SJCRH30 (cell line): ENCODE data around the gene GPR39. TPM values are rescaled to one million over a fixed set of nuclear protein-coding genes. Genes with fewer than 3 reads are reported as not detected.
A peak's percentile ranks its signal among the peaks of the same experiment; 100 is the strongest.

ENCODE experiments used
- DNase-seq, 2 experiments: peaks; one replicate each; pipeline ENCODE4 v3.0.0-alpha.2; 2015 to 2020
- H3K27ac ChIP-seq: fragments of 250-450 bp; sonication (Bioruptor Pico); 2 replicates; pipeline ENCODE4 v1.5.1; 2020; ENCODE audit warnings: mild to moderate bottlenecking, moderate library complexity
- H3K27me3 ChIP-seq: fragments of 250-450 bp; sonication (Bioruptor Pico); 2 replicates; pipeline ENCODE4 v1.5.1; 2020; ENCODE audit warnings: mild to moderate bottlenecking, moderate library complexity
- H3K36me3 ChIP-seq: fragments of 250-450 bp; sonication (Bioruptor Pico); 2 replicates; pipeline ENCODE4 v1.5.1; 2020; ENCODE audit warnings: mild to moderate bottlenecking, moderate library complexity
- H3K4me1 ChIP-seq: fragments of 250-450 bp; sonication (Bioruptor Pico); 2 replicates; pipeline ENCODE4 v1.5.1; 2020; ENCODE audit warnings: mild to moderate bottlenecking, moderate library complexity
- H3K4me3 ChIP-seq: fragments of 250-450 bp; sonication (Bioruptor Pico); 2 replicates; pipeline ENCODE4 v1.5.1; 2020; ENCODE audit warnings: mild to moderate bottlenecking, moderate library complexity
- H3K9me3 ChIP-seq: fragments of 250-450 bp; sonication (Bioruptor Pico); replicated peaks from 2 replicates; pipeline ENCODE4 v1.5.1; 2020; ENCODE audit warnings: mild to moderate bottlenecking, moderate library complexity
- total RNA-seq: library from RNA; depleted of rRNA; stranded (reverse); fragments of >200 nt; shearing (Covaris generic); gene quantifications from 2 replicates; pipeline ENCODE4 v1.2.3, GENCODE V29; 2014; rRNA removed

Gene GPR39
- total RNA-seq = 0.16 TPM in 1 of 2 replicates, not detected in the other

DNA sequence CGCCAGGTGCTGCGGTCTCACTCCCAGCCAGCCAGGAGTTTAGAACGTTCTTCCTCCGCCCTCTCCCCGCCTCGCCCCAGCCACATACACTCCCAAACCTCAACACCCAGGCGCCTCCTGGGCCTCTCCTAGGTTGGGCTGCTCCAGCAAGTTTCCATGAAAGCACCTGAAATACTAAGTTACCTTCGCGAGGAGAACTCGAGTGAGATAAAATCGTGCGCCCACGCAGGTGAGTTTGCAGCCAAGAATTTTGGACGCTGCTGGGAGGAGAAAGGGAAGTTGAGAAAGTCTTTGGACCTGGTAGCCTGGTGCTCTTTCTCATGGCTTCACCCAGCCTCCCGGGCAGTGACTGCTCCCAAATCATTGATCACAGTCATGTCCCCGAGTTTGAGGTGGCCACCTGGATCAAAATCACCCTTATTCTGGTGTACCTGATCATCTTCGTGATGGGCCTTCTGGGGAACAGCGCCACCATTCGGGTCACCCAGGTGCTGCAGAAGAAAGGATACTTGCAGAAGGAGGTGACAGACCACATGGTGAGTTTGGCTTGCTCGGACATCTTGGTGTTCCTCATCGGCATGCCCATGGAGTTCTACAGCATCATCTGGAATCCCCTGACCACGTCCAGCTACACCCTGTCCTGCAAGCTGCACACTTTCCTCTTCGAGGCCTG, at the start of gene GPR39:
Gene GPR39 (plus strand): TSS at position 83 of the 673 bp plus-strand sequence.
- Histone ChIP-seq H3K4me3 (peak within 1 kb of the TSS; percentile 52), H3K4me1 (peaks cover 3% of the 10 kb centered on the region; the same call in 1 of the 2 replicates), H3K9me3 (no peaks in the 10 kb centered on the region), H3K27me3 (no peaks in the 10 kb centered on the region), H3K36me3 (no peaks in the 10 kb centered on the region), H3K27ac (peak within 1 kb of the TSS; percentile 86)
- no peak for DNase-seq

DNA sequence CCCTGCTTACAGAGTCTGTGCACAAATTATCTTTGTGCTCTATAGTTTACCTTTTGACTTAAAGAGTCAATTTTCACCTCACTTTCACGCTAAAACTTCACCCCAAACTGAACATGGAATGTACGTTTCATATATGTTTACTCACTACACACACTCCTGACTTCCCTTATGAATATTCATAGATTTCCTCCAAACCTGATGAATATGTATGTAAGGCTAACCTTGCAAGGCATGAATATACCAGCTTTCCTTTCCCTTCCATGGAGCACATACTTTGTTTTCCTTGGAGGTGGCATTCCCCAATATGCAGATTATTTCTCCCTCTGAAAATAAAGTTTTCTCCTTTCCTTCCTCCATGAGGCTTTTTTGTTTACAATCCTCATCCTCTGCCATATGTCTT, 48.4 kb upstream of the GPR39 start:
- no peaks in the 10 kb centered on the region for H3K27me3 ChIP-seq
- H3K4me3 ChIP-seq = no peak overlapping the region
- no peak for DNase-seq

DNA sequence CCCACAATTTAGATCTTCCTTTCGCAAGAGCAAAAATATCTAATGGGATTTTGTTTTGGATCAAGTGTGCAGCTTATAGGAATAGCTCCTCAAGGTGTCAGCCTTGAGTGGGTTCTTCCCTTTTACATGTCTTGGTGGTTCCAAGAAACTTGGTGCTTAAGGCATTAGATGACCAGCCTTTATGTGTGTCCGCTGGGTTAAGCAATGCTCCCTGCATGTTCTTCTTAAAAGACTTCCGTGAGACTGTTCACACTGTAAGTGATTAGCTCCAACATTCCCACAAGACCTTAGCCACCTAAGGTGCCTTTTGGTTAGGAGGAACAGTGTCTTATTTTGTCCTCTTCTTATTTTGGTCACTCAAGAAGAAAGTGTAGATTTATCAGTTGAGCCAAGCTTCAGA, 44.3 kb upstream of the GPR39 start:
- no peaks in the 10 kb centered on the region for H3K27me3 ChIP-seq
- H3K4me3 ChIP-seq = no peak overlapping the region
- H3K9me3 ChIP-seq = no peaks in the 10 kb centered on the region
- H3K36me3 ChIP-seq = no peaks in the 10 kb centered on the region
- H3K4me1 ChIP-seq = no peaks in the 10 kb centered on the region
- DNase-seq = no peak
- no peak overlapping the region for H3K27ac ChIP-seq

More for the DNA sequence above, 48.4 kb upstream of the GPR39 start:
- no peak overlapping the region for H3K27ac ChIP-seq
- H3K36me3 ChIP-seq = no peaks in the 10 kb centered on the region
- no peaks in the 10 kb centered on the region for H3K9me3 ChIP-seq
- H3K4me1 ChIP-seq = no peaks in the 10 kb centered on the region

DNA sequence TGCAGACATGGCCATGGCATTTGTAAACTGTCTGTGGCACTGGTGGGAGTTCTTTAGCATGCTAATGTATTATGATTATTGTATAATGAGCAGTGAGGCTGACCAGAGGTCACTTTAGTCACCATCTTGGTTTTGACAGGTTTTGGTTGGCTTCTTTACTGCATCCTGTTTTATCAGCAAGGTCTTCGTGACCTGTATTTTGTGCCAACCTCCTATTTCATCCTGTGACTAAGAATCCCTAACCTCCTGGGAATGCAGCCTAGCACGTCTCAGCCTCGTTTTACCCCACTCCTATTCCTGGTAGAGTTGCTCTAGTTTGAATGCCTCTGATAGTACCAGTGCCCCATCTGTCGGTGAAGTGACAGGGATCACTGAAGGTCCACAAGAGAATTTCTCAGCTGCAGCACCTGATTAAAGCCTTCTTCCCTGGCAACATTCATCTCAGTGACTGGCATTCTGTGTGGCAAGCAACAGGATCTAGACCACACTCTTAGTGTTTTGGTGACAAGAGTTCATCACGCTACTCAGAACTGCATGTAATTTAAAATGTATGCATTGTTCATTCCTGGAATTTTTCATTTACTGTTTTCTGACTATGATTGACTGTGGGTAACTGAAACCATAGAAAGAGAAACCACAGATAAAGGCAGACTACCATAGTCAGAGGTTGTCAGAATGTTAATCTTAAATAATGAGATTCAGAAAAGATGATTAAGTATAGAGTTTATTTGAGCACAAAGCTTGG, 43.0 kb upstream of the GPR39 start:
- H3K36me3 ChIP-seq = no peaks in the 10 kb centered on the region
- no peak overlapping the region for H3K4me3 ChIP-seq
- no peaks in the 10 kb centered on the region for H3K4me1 ChIP-seq
- no peak for DNase-seq
- H3K27me3 ChIP-seq = no peaks in the 10 kb centered on the region
- no peaks in the 10 kb centered on the region for H3K9me3 ChIP-seq
- H3K27ac ChIP-seq = no peak overlapping the region

DNA sequence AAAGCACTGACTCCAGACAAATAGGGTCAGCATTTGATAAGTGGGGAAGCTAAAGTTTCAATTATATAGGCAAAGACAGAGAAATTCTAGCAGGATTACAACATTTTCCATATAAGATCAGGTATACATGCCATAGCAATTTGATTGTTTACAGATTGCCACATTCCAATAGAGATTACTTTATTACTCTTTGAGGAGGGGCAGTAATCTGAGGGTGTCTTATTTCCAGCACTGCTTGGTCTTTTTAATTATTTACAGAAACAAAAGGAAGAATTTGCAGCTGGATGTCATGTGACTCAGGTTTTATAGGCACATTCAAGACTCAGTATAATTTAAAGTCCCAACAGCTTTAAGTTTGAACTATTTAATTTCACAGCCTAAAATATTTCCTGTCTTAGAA, 42.5 kb upstream of the GPR39 start:
- no peak for DNase-seq
- Histone ChIP-seq H3K4me3 (no peak overlapping the region), H3K27ac (no peak overlapping the region), H3K4me1 (no peaks in the 10 kb centered on the region), H3K36me3 (no peaks in the 10 kb centered on the region), H3K27me3 (no peaks in the 10 kb centered on the region), H3K9me3 (no peaks in the 10 kb centered on the region)

DNA sequence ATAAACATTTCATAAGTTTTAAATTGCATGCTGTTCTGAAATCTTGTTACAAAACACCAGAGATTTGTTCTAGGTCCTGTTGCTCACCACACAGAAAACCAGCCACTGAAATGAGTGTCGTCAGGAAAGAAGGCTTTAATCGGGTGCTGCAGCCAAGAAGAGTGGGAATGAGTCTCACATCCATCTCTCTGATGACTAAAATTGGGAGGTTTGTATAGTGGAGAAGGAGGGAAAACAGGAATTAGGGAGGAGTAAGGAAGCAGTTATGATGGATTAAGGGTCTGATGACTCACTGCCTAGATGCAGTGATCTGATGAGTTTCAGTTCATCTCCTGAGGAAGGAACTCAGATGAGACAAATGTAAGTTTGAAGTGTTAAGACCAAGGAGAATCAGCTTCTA, 42.1 kb upstream of the GPR39 start:
- no peak for DNase-seq

DNA sequence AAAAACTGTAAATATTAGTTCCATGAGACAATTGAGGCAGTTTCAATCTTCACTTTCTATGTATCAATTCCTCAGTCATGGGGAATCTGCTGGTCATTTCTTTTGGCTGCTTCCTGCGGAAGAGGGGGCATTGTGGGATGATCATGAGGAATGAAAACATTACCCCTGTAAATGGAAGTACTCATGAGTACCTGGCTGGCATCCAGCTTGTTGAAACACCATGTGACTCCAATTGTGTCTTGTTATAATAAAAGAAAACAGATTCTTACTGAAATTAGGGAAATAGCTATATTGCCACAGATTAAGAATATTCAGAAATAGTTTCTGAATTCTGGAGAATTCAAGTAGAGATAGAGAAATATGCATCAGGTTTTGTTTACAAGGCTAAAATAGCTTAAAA, 41.6 kb upstream of the GPR39 start:
- Histone ChIP-seq H3K27me3 (no peaks in the 10 kb centered on the region), H3K4me3 (no peak overlapping the region), H3K27ac (no peak overlapping the region), H3K9me3 (no peaks in the 10 kb centered on the region), H3K4me1 (no peaks in the 10 kb centered on the region), H3K36me3 (no peaks in the 10 kb centered on the region)
- DNase-seq = no peak

More for the DNA sequence above, 42.1 kb upstream of the GPR39 start:
- no peaks in the 10 kb centered on the region for H3K27me3 ChIP-seq
- H3K36me3 ChIP-seq = no peaks in the 10 kb centered on the region
- no peaks in the 10 kb centered on the region for H3K9me3 ChIP-seq
- no peak overlapping the region for H3K27ac ChIP-seq
- H3K4me1 ChIP-seq = no peaks in the 10 kb centered on the region
- H3K4me3 ChIP-seq = no peak overlapping the region

DNA sequence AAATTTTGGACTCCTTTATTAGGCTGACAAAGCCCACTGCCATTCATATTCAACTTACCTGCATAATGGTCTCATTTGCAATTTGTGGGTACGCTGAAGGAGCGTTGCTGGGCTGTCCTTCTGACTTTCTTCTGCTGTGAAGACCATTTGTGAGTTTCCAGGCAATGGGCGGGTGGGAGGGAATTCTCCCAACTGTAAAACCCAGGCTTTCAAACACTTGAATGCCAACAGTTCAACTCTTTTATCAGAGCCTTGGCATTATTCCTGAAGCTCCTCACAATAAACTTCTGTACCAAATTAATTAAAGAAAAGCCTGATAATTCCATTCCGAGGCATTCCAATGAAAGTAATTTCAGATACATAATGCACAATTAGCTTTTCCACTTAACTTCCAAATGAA, 35.2 kb upstream of the GPR39 start:
- Histone ChIP-seq H3K9me3 (no peaks in the 10 kb centered on the region), H3K4me1 (peaks cover 15% of the 10 kb centered on the region), H3K4me3 (no peak overlapping the region), H3K36me3 (no peaks in the 10 kb centered on the region), H3K27ac (no peak overlapping the region), H3K27me3 (no peaks in the 10 kb centered on the region)
- DNase-seq = no peak

DNA sequence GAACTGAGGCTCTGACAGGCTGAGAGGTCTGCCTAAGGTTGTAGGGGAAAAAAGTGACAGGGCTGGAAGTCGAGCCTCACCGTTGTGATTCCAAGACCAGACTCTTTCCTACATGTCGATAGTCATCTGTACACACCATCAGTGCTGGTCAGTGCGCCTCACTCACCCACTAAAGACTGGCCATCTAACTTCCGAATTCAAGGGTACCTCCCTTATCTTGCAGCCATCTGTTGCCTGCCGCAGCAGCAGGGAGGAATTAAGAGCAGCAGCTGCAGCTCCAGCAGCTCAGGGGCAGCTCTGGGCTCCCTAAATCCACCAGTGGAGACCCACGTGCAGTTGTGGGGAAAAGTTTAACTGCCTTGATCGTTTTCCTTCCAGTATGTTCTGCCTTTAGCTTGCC, 32.6 kb upstream of the GPR39 start:
- Histone ChIP-seq H3K4me1 (peaks cover 15% of the 10 kb centered on the region), H3K36me3 (no peaks in the 10 kb centered on the region), H3K4me3 (no peak overlapping the region), H3K27ac (no peak overlapping the region), H3K9me3 (no peaks in the 10 kb centered on the region), H3K27me3 (no peaks in the 10 kb centered on the region)
- DNase-seq = peak; percentile 47 to 68

DNA sequence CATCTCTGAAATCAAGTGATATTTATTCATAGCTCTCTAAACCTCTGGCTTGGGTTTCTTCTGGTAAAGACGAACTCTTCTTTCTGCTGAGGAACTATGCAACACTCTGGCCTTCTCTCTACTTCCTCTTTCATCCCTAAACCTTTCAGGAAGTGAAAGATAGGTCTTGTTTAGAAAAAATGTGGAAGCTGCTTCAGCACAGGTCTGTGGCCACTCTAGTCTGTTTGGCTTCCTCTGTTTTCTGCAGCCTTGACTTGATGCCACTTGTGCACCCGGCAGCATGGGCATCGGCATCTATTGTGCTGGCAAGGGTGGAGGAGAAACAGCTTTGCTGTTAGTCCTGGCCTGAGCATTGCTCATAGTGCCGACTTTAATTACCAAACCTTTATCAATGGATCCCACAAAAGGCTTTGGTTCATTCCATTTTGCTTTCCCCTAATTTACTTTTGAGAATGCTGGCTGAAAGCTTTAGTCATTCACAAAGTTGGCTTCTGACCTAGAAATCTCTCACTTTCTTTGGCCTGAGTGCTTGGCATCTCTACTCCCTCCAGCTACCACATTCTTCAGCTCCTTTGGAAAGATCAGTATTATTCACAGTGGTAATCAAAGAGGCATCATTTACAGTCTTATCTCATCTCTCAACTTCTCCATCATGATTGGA, 32.0 kb upstream of the GPR39 start:
- Histone ChIP-seq H3K27ac (no peak overlapping the region), H3K27me3 (no peaks in the 10 kb centered on the region), H3K4me3 (no peak overlapping the region), H3K9me3 (no peaks in the 10 kb centered on the region), H3K36me3 (no peaks in the 10 kb centered on the region), H3K4me1 (peaks cover 15% of the 10 kb centered on the region)
- peak in 1 of 2 experiments; percentile 3 for DNase-seq

DNA sequence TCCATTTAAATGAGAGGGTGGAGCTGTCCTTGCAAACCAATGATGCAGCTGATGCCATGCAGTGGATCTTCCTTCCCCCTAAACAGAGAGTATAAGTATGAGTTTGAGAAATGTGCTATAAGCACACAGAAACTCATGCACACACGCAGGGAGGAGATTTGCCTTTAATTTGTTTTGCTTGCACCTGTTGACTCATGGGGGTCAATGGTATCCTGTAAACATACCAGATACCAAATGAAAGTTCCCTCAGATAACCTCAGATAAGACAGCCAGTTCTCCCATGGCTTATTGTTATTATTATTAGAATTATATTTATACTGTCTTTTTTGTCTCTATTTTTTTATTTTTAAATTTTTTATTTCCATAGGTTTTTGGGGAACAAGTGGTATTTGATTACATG, 29.5 kb upstream of the GPR39 start:
- H3K4me3 ChIP-seq = no peak overlapping the region
- H3K36me3 ChIP-seq = no peaks in the 10 kb centered on the region
- H3K27ac ChIP-seq = no peak overlapping the region
- DNase-seq = no peak
- H3K4me1 ChIP-seq = peaks cover 18% of the 10 kb centered on the region
- no peaks in the 10 kb centered on the region for H3K9me3 ChIP-seq
- no peaks in the 10 kb centered on the region for H3K27me3 ChIP-seq

DNA sequence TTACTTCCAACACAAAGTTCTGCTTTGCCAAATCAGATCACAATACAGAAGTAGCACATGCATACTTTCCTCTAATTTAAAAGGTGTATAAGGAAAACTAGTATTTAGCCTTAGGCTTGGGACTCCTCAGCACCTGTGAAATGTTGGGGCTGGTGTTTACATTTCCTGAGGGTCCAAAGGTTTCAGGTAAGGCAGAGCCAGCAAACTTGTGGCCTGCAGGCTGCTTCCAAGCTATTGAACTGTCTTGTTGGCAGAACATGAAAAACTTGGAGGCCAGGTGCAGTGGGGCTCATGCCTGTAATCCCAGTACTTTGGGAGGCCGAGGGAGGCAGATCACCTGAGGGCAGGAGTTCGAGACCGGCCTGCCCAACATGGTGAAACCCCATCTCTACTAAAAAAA, 26.5 kb upstream of the GPR39 start:
- no peaks in the 10 kb centered on the region for H3K36me3 ChIP-seq
- H3K27me3 ChIP-seq = no peaks in the 10 kb centered on the region
- no peak overlapping the region for H3K4me3 ChIP-seq
- peaks cover 10% of the 10 kb centered on the region for H3K4me1 ChIP-seq
- H3K27ac ChIP-seq = no peak overlapping the region
- no peak for DNase-seq
- H3K9me3 ChIP-seq = no peaks in the 10 kb centered on the region

DNA sequence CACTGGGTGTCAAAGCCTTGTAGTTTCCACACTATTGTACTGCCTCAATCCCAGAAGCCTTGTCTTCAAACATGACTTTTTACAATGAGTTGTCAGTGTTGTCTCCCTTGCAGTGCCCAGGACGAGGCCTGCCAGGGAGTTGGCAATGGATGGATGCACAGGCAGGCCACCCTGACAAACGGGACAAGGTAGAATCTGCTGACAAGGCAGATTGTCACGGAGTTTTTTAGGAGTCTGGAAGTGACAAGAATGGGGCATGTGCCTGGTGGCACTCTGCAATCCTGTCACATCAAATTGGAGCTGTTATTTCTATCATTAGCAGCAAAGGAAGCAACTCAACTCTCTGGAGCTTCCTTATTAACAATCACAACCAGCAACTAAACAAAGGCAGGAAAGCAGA, 25.2 kb upstream of the GPR39 start:
- peaks cover 9% of the 10 kb centered on the region for H3K4me1 ChIP-seq
- H3K4me3 ChIP-seq = no peak overlapping the region
- H3K9me3 ChIP-seq = no peaks in the 10 kb centered on the region
- H3K27me3 ChIP-seq = no peaks in the 10 kb centered on the region
- H3K36me3 ChIP-seq = no peaks in the 10 kb centered on the region
- no peak overlapping the region for H3K27ac ChIP-seq
- no peak for DNase-seq

DNA sequence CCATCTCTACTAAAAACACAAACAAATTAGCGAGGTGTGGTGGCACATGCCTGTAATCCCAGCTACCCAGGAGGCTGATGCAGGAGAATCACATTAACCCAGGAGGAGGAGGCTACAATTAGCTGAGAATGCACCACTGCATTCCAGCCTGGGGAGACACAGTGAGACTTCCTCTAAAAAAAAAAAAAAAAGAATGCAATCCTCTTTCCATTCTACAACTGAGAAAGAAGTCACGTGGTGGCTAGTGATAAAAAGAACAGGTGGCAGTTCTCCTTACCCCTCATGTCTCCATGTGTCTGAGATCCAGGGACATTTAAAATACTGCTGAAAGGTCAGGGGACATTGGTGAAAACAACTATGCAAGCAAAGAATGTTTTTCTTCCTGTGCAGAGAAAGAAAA, 24.4 kb upstream of the GPR39 start:
- H3K4me1 ChIP-seq = peaks cover 9% of the 10 kb centered on the region
- H3K27me3 ChIP-seq = no peaks in the 10 kb centered on the region
- peak; percentile 7 to 36 for DNase-seq

DNA sequence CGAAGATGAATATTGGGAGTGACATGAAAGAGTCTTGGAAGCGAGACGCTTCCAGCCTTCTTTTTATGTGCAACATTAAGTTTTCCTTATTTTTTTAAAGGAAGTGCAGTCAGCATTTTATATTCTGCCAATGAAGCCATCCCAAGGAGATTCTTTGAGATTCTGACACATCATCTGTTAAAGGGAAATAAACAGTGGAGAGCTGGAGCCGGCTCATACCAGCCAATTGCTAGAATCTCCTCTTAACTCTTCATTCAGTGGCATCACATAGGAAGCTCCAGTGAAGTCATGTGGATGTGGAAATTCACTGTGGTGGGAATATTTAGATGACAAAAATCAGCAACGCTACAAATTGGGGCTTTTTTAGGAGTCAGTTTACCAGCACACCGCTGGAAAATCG, 23.7 kb upstream of the GPR39 start:
- DNase-seq = no peak
- Histone ChIP-seq H3K9me3 (no peaks in the 10 kb centered on the region), H3K4me1 (peaks cover 9% of the 10 kb centered on the region), H3K36me3 (no peaks in the 10 kb centered on the region), H3K27me3 (no peaks in the 10 kb centered on the region), H3K4me3 (no peak overlapping the region), H3K27ac (no peak overlapping the region)

More for the DNA sequence above, 24.4 kb upstream of the GPR39 start:
- H3K27ac ChIP-seq = no peak overlapping the region
- H3K36me3 ChIP-seq = no peaks in the 10 kb centered on the region
- no peak overlapping the region for H3K4me3 ChIP-seq
- no peaks in the 10 kb centered on the region for H3K9me3 ChIP-seq
